PC-9 (cell line): ENCODE data around the gene HTATSF1. TPM values are rescaled to one million over a fixed set of nuclear protein-coding genes. Genes with fewer than 3 reads are reported as not detected.

Experiments
- BruUV-seq: library from RNA; stranded (reverse); fragments of 400-500 nt; replicated peaks from 2 replicates; lab custom pipeline; 2021; lab: Mats Ljungman, UMichigan
- CTCF ChIA-PET: fragments of 300-600 bp; sonication (Branson Sonifier 250); formaldehyde crosslinking; loops from one replicate; lab custom pipeline; 2022; ENCODE audit warnings: antibody characterized with exemption; lab: Charles Lee
- POLR2A ChIA-PET: fragments of 300-600 bp; sonication (Branson Sonifier 250); formaldehyde crosslinking; loops from one replicate; lab custom pipeline; 2022; ENCODE audit warnings: antibody characterized with exemption; ENCODE audit not compliant: unreplicated experiment; lab: Charles Lee
- DNase-seq, 2 experiments: peaks; one replicate each; pipeline versions ENCODE4 v3.0.0 to v3.0.0-alpha.2; 2015 to 2022; ENCODE audit warnings: mixed read lengths in 1 of 2
- H2AFZ ChIP-seq: fragments of 200-600 bp; sonication (generic); 2 replicates; pipeline ENCODE4 v1.8.1; 2017; ENCODE audit warnings: antibody characterized with exemption
- H3F3A ChIP-seq: fragments of 200-600 bp; sonication (generic); 2 replicates; pipeline ENCODE4 v1.8.1; 2017; ENCODE audit warnings: antibody characterized with exemption, mild to moderate bottlenecking, low read depth; ENCODE audit not compliant: insufficient read depth
- H3K27ac ChIP-seq: fragments of 200-600 bp; sonication (generic); 2 replicates; pipeline ENCODE4 v1.6.1; 2016; ENCODE audit warnings: mixed run types
- H3K27me3 ChIP-seq: fragments of 200-600 bp; sonication (generic); 2 replicates; pipeline ENCODE4 v1.6.1; 2016; ENCODE audit warnings: low read depth, mixed run types; ENCODE audit not compliant: insufficient read depth
- H3K36me3 ChIP-seq: fragments of 200-600 bp; sonication (generic); 2 replicates; pipeline ENCODE4 v1.6.1; 2016; ENCODE audit warnings: low read depth, mixed run types
- H3K4me1 ChIP-seq: fragments of 200-600 bp; sonication (generic); replicated peaks from 2 replicates; pipeline ENCODE4 v1.6.1; 2016; ENCODE audit warnings: mixed run types; ENCODE audit not compliant: insufficient read depth
- H3K4me2 ChIP-seq: fragments of 200-600 bp; sonication (generic); 2 replicates; pipeline ENCODE4 v1.6.1; 2017; ENCODE audit warnings: mixed run types
- H3K4me3 ChIP-seq: fragments of 200-600 bp; sonication (generic); 2 replicates; pipeline ENCODE4 v1.6.1; 2016; ENCODE audit warnings: mixed run types
- H3K79me2 ChIP-seq: fragments of 200-600 bp; sonication (generic); 2 replicates; pipeline ENCODE4 v1.6.1; 2017; ENCODE audit warnings: low read depth, mixed run types
- H3K9me2 ChIP-seq: fragments of 200-600 bp; sonication (generic); 2 replicates; pipeline ENCODE4 v1.8.1; 2017; ENCODE audit warnings: mild to moderate bottlenecking; ENCODE audit not compliant: insufficient read depth
- H3K9me3 ChIP-seq: fragments of 200-600 bp; sonication (generic); 2 replicates; pipeline ENCODE4 v1.8.1; 2016; ENCODE audit warnings: low read depth; ENCODE audit not compliant: insufficient read depth
- H4K20me1 ChIP-seq: fragments of 200-600 bp; sonication (generic); 2 replicates; pipeline ENCODE4 v1.8.1; 2017; ENCODE audit not compliant: insufficient read depth
- CTCF ChIP-seq: fragments of 200-600 bp; sonication (generic); conservative IDR thresholded peaks from 2 replicates; pipeline ENCODE4 v1.6.1; 2017; ENCODE audit warnings: mixed run types, antibody characterized with exemption, mild to moderate bottlenecking, moderate library complexity
- EZH2 ChIP-seq: fragments of 200-600 bp; sonication (generic); IDR thresholded peaks from 2 replicates; pipeline ENCODE4 v1.8.0; 2017; ENCODE audit warnings: antibody characterized with exemption, low read depth
- intact Hi-C: fragments of 100-400 bp; cut with micrococcal nuclease; formaldehyde crosslinking; loops from one replicate; pipeline ENCODE4 v1.10.0; 2022; ENCODE audit not compliant: unreplicated experiment
- total RNA-seq: library from RNA; stranded (reverse); gene quantifications from 2 replicates; pipeline ENCODE4 v1.2.3, GENCODE V29; 2021

HTATSF1 gene
- total RNA-seq, 1 experiment from 2014 or later, result 72.4 TPM

- intact Hi-C loops, result no loop called here
- Histone ChIP-seq H3K4me3 (peak overlapping the region; percentile 39; the same call in 1 of the 2 replicates), H3K36me3 (no peaks in the 10 kb centered on the region), H3K79me2 (no peaks in the 10 kb centered on the region), H3K27ac (peak overlapping the region; percentile 93), H3K4me1 (peaks cover 53% of the 10 kb centered on the region), H3F3A (peaks cover 40% of the 10 kb centered on the region), H3K27me3 (no peaks in the 10 kb centered on the region), H2AFZ (peak overlapping the region; percentile 86), H4K20me1 (no peaks in the 10 kb centered on the region), H3K9me2 (no peaks in the 10 kb centered on the region), H3K4me2 (peak overlapping the region; percentile 84), H3K9me3 (peaks cover 9% of the 10 kb centered on the region)
- TF ChIP-seq CTCF (no peak), EZH2 (no peak)
- peak; percentile 41 to 74 for DNase-seq
- POLR2A ChIA-PET, result interaction anchor here (0.6 to 0.8 kb wide), 3 partner anchors 47 to 430 kb away, joined by 3 read pairs; partner anchors contain the start of genes HTATSF1 and RBMX
- TSS peak; percentile 25 for BruUV-seq
- CTCF ChIA-PET, result no interaction called here
Observed at GRCh38 chrX:136450050-136450830, 47.2 kb upstream of the HTATSF1 start.

GRCh38 chrX:136452614-136453013 is 44.8 kb upstream of the HTATSF1 start:
- peaks cover 9% of the 10 kb centered on the region for H3K9me3 ChIP-seq
- no peak overlapping the region for H3K4me3 ChIP-seq
- DNase-seq, result no peak
- ChIA-PET CTCF (no interaction called here), POLR2A (no interaction called here)
- H4K20me1 ChIP-seq, result no peaks in the 10 kb centered on the region
- intact Hi-C loops, result no loop called here
- TF ChIP-seq CTCF (no peak), EZH2 (no peak)
- no peak overlapping the region for H2AFZ ChIP-seq
- no peaks in the 10 kb centered on the region for H3K36me3 ChIP-seq
- peaks cover 77% of the 10 kb centered on the region for H3K4me1 ChIP-seq
- H3K79me2 ChIP-seq, result no peaks in the 10 kb centered on the region
- no peaks in the 10 kb centered on the region for H3K27me3 ChIP-seq
- no peaks in the 10 kb centered on the region for H3K9me2 ChIP-seq
- no peak overlapping the region for H3K4me2 ChIP-seq
- no TSS peak for BruUV-seq
- H3K27ac ChIP-seq, result no peak overlapping the region
- peaks cover 48% of the 10 kb centered on the region for H3F3A ChIP-seq

- CTCF ChIA-PET, result no interaction called here
- TF ChIP-seq CTCF, result no peak
- TF ChIP-seq EZH2, result no peak
Observed at GRCh38 chrX:136453114-136453513, 44.3 kb upstream of the HTATSF1 start.

More at GRCh38 chrX:136453114-136453513, 44.3 kb upstream of the HTATSF1 start:
- Histone ChIP-seq H3K9me3 (peaks cover 9% of the 10 kb centered on the region), H3F3A (peaks cover 53% of the 10 kb centered on the region), H3K36me3 (no peaks in the 10 kb centered on the region), H4K20me1 (no peaks in the 10 kb centered on the region), H3K9me2 (no peaks in the 10 kb centered on the region), H3K4me3 (no peak overlapping the region), H3K79me2 (no peaks in the 10 kb centered on the region), H3K27me3 (no peaks in the 10 kb centered on the region), H3K4me1 (peaks cover 82% of the 10 kb centered on the region), H2AFZ (no peak overlapping the region), H3K27ac (peak overlapping the region; percentile 53), H3K4me2 (no peak overlapping the region)
- intact Hi-C loops, result no loop called here
- POLR2A ChIA-PET, result no interaction called here
- BruUV-seq, result no TSS peak
- no peak for DNase-seq
